ENCODE results near the gene WNT10A. TPM values are rescaled to one million over a fixed set of nuclear protein-coding genes. Genes with fewer than 3 reads are reported as not detected.

The WNT10A gene
- total RNA-seq, 1 experiment from 2014 or later, result 2.4 TPM

GRCh38 chr2:218889937-218890336 lies 9.3 kb downstream of the WNT10A start:
- Mint-ChIP-seq H3K4me1 (ENCODE audit: low read depth, unreplicated experiment) (peaks cover 22% of the 10 kb centered on the region), H3K9me3 (ENCODE audit: low read depth, unreplicated experiment) (no peaks in the 10 kb centered on the region), H3K4me3 (ENCODE audit: low read depth, unreplicated experiment) (no peak overlapping the region), H3K36me3 (ENCODE audit: insufficient read depth, unreplicated experiment) (peaks cover 18% of the 10 kb centered on the region), H3K27ac (ENCODE audit: unreplicated experiment) (no peak overlapping the region), H3K27me3 (ENCODE audit: unreplicated experiment) (peaks cover 13% of the 10 kb centered on the region)
- CTCF ChIA-PET, result no interaction called here
- no peak for DNase-seq
- intact Hi-C loops (cut with micrococcal nuclease; ENCODE audit: unreplicated experiment), result no loop called here
- no peak for TF ChIP-seq CTCF (IDR thresholded peaks at IDR 0.05; ENCODE audit: unreplicated experiment)
- BruUV-seq (replicated peaks), result no TSS peak

GRCh38 chr2:218890369-218890768 lies 9.7 kb downstream of the WNT10A start:
- CTCF ChIA-PET, result no interaction called here
- BruUV-seq (replicated peaks), result no TSS peak
- no peak for DNase-seq
- Mint-ChIP-seq H3K36me3 (ENCODE audit: insufficient read depth, unreplicated experiment) (peaks cover 22% of the 10 kb centered on the region), H3K27me3 (ENCODE audit: unreplicated experiment) (peaks cover 9% of the 10 kb centered on the region), H3K4me1 (ENCODE audit: low read depth, unreplicated experiment) (peaks cover 25% of the 10 kb centered on the region), H3K9me3 (ENCODE audit: low read depth, unreplicated experiment) (no peaks in the 10 kb centered on the region), H3K4me3 (ENCODE audit: low read depth, unreplicated experiment) (no peak overlapping the region), H3K27ac (ENCODE audit: unreplicated experiment) (no peak overlapping the region)
- intact Hi-C loops (cut with micrococcal nuclease; ENCODE audit: unreplicated experiment), result no loop called here
- no peak for TF ChIP-seq CTCF (IDR thresholded peaks at IDR 0.05; ENCODE audit: unreplicated experiment)

GRCh38 chr2:218891275-218892135 lies 10.9 kb downstream of the WNT10A start:
- H3K36me3 Mint-ChIP-seq (ENCODE audit: insufficient read depth, unreplicated experiment), result peaks cover 27% of the 10 kb centered on the region
- no peak for DNase-seq
- H3K27ac Mint-ChIP-seq (ENCODE audit: unreplicated experiment), result no peak overlapping the region
- no TSS peak for BruUV-seq (replicated peaks)
- H3K4me1 Mint-ChIP-seq (ENCODE audit: low read depth, unreplicated experiment), result peaks cover 36% of the 10 kb centered on the region
- no peaks in the 10 kb centered on the region for H3K27me3 Mint-ChIP-seq (ENCODE audit: unreplicated experiment)
- TF ChIP-seq CTCF (IDR thresholded peaks at IDR 0.05; ENCODE audit: unreplicated experiment), result no peak
- intact Hi-C loops (cut with micrococcal nuclease; ENCODE audit: unreplicated experiment), result no loop called here
- H3K9me3 Mint-ChIP-seq (ENCODE audit: low read depth, unreplicated experiment), result no peaks in the 10 kb centered on the region
- no peak overlapping the region for H3K4me3 Mint-ChIP-seq (ENCODE audit: low read depth, unreplicated experiment)
- CTCF ChIA-PET, result interaction anchor here (1.5 to 2.8 kb wide), 2 partner anchors 7 to 15 kb away, joined by 3 to 16 read pairs; no protein-coding TSS in a partner anchor

- peaks cover 27% of the 10 kb centered on the region for H3K36me3 Mint-ChIP-seq (ENCODE audit: insufficient read depth, unreplicated experiment)
- H3K9me3 Mint-ChIP-seq (ENCODE audit: low read depth, unreplicated experiment), result no peaks in the 10 kb centered on the region
- intact Hi-C loops (cut with micrococcal nuclease; ENCODE audit: unreplicated experiment), result no loop called here
- H3K27me3 Mint-ChIP-seq (ENCODE audit: unreplicated experiment), result no peaks in the 10 kb centered on the region
- CTCF ChIA-PET, result interaction anchor here (0.9 to 2.8 kb wide), 5 partner anchors 9 to 87 kb away, joined by 3 to 16 read pairs (median 5); partner anchors contain the start of gene WNT10A
- peak overlapping the region; percentile 61 for H3K4me3 Mint-ChIP-seq (ENCODE audit: low read depth, unreplicated experiment)
- peaks cover 40% of the 10 kb centered on the region for H3K4me1 Mint-ChIP-seq (ENCODE audit: low read depth, unreplicated experiment)
- DNase-seq, result peak; percentile 86
- TF ChIP-seq CTCF (IDR thresholded peaks at IDR 0.05; ENCODE audit: unreplicated experiment), result peak; percentile 67
- no peak overlapping the region for H3K27ac Mint-ChIP-seq (ENCODE audit: unreplicated experiment)
- BruUV-seq (replicated peaks), result no TSS peak
Observed at GRCh38 chr2:218892693-218893348, 12.2 kb downstream of the WNT10A start.
